GM21529 (cell line): ENCODE measurements around the gene GPR137B.
A peak's percentile ranks its signal among the peaks of the same experiment; 100 is the strongest.
"Not testable (repeated sequence)": the region's sequence is repeated elsewhere in the genome, so short reads cannot be mapped to it uniquely, and the experiment has no call there.

ENCODE experiments used
- ATAC-seq: cut with Tn5 transposase; IDR thresholded peaks from one replicate; pipeline ENCODE4 v1.9.1; 2021; ENCODE audit not compliant: unreplicated experiment

GPR137B gene, protein sequence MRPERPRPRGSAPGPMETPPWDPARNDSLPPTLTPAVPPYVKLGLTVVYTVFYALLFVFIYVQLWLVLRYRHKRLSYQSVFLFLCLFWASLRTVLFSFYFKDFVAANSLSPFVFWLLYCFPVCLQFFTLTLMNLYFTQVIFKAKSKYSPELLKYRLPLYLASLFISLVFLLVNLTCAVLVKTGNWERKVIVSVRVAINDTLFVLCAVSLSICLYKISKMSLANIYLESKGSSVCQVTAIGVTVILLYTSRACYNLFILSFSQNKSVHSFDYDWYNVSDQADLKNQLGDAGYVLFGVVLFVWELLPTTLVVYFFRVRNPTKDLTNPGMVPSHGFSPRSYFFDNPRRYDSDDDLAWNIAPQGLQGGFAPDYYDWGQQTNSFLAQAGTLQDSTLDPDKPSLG

DNA sequence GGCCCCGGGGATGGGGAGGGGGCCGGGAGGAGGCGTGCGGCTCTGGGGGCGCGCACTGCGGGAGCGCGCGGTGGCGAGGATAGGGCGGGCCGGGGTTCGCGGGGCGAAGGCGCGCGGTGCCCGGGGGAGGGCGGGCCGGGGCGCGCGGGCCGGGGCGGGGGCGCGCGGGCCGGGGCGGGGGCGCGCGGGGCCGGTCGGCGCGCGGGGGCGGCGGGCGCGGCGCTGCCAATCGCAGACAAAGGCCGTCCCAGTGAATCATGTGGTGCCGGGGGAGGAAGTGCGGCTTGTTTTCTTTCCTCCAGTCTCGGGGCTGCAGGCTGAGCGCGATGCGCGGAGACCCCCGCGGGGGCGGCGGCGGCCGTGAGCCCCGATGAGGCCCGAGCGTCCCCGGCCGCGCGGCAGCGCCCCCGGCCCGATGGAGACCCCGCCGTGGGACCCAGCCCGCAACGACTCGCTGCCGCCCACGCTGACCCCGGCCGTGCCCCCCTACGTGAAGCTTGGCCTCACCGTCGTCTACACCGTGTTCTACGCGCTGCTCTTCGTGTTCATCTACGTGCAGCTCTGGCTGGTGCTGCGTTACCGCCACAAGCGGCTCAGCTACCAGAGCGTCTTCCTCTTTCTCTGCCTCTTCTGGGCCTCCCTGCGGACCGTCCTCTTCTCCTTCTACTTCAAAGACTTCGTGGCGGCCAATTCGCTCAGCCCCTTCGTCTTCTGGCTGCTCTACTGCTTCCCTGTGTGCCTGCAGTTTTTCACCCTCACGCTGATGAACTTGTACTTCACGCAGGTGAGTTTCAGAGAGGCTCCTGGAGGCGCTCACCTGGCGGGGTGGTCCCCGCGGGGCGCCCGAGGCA, at the start of gene GPR137B:
Gene GPR137B (plus strand): TSS at position 287 of the 851 bp plus-strand sequence. CDS start 84 bp downstream, at position 371.
- peak; percentile 60 for ATAC-seq

DNA sequence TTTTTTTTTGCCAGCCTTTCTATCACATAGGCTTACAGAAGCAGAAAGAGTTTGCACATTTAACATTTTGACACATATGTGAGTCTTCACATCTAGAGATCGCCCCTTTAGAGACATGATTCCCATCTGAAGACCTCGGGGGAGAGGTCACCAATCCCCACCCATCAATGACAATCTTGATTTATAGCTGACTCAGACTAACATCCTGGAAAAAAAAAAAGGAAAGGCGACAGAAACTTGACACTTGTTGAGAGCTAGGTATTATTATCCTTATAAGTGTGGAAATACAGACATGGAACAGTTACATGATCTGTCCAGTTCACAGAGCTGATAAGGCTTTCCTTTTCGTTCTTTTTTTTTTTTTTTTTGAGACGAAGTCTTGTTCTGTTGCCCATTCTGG, 49.4 kb upstream of the GPR137B start:
- no peak for ATAC-seq

DNA sequence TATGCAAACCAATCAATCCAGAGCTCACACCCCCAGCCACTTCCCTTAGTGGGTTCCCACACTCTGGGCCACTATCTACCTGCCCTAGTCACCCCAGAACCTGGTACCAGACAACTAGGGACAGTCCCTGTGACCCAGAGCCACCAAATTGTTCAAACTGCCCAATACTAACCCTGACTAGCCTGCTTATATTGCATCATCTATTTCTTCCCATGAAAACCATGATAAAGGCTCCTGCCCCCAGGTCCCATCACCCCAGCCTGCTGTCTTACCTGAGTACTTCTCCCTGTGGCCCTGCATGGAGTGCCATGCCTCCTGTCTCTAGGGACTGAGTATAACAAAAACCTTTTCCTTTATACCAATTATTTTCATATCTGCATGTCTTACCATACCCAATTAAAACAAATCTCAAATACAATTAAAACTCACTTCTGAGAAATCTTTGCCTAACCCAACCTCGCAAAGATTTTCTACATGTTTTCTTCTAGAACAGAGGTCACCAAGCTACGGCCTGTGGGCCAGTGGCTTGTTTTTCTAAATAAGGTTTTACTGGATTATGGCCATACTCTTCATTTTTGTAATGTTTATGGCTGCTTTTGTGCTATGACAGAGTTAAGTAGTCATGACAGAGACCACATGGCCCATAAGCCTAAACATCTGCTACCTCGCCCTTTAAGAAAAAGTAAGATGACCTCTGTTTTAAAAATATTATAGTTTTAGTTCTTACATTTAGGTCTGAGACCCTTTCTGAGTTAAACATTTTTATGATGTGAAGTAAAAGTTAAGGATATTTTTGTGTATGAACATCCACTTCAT, 46.4 kb upstream of the GPR137B start:
- ATAC-seq, result no peak

DNA sequence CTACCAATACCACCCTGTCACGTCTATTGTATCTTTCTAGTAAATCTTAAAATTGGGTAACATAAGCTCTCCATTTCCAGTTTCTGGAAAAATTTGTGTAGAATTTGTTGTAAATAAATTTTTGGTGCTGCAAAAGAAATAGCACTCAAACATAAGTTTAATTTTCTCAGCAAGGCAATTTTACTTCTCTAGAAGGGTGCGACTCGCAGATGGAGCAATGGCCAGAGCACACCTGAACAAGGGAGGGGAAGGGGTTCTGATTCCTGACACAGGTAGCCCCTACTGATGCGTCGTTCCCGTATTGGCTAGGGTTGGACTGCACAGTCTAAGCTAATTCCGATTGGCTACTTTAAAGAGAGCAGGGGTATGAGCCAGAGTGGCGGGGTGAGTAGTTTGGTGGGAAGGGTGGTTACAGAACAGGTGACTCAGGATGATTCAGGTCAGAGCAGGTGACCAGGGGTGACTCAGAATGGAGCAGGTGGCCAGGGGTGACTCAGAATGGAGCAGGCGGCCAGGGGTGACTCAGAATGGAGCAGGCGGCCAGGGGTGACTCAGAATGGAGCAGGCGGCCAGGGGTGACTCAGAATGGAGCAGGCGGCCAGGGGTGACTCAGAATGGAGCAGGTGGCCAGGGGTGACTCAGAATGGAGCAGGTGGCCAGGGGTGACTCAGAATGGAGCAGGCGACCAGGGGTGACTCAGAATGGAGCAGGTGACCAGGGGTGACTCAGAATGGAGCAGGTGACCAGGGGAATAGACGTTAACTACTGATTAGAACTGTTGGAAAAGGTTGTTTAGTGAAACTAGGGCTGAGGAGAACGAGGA, 45.5 kb upstream of the GPR137B start:
- ATAC-seq, result not testable (repeated sequence)

DNA sequence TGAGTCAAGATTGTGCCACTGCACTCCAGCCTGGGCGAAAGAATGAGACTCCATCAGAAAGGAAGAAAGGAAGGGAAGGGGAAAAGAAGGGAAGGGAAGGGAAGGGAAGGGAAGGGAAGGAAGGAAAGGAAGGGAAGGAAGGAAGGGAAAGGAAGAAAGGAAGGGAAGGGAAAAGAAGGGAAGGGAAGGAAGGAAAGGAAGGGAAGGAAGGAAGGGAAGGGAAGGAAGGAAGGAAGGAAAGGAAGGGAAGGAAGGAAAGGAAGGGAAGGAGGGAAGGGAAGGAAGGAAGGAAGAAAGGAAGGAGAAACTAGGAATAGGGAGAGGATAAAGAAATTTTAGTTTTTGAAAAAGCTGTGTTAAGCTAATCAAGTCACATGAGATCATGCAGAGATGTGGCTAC, 44.1 kb upstream of the GPR137B start:
- no peak for ATAC-seq

DNA sequence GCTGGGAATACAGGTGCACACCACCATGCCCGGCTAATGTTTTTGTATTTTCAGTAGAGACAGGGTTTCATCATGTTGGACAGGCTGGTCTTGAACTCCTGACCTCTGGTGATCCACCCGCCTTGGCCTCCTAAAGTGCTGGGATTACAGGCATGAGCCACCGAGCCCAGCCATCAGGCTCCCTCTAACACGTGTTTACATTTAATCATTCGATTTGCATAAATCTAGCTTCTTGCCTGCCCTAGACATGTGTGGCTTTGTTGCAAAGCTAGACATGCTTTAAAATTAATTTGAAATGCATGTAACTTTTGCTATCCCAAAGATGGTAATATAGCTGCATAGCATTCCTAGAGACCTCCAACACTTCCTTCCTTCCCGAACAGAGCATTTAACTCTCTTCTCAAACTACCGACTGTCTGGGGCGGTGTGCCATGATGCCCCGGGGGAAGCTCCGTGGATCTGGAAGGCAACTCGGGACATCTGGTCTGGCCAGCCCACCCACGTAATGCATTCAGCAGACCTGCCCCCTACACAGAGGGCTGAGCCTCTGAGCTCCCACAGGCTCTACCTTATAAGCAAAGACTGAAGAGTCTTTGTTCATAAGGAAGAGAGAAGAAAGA, 42.9 kb upstream of the GPR137B start:
- ATAC-seq, result no peak

DNA sequence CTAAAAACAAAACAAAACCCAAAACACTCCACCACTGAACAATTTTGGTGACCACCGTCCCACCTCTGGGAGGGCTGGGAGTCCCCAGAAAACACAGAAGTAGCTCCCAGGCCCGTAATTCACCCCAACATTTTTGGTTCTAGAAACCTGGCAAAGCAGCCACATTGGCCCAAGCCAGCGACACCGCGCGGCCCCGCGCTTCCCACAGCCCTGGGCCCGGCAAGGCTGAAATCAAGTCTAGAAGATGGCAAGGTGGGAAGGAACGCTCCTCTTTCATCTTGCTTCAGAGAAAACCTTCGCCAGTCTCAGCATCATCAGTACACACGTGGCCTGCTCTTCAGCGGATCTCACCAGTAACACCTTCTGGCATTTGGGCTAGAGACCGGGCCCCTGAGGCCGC, 41.5 kb upstream of the GPR137B start:
- no peak for ATAC-seq

DNA sequence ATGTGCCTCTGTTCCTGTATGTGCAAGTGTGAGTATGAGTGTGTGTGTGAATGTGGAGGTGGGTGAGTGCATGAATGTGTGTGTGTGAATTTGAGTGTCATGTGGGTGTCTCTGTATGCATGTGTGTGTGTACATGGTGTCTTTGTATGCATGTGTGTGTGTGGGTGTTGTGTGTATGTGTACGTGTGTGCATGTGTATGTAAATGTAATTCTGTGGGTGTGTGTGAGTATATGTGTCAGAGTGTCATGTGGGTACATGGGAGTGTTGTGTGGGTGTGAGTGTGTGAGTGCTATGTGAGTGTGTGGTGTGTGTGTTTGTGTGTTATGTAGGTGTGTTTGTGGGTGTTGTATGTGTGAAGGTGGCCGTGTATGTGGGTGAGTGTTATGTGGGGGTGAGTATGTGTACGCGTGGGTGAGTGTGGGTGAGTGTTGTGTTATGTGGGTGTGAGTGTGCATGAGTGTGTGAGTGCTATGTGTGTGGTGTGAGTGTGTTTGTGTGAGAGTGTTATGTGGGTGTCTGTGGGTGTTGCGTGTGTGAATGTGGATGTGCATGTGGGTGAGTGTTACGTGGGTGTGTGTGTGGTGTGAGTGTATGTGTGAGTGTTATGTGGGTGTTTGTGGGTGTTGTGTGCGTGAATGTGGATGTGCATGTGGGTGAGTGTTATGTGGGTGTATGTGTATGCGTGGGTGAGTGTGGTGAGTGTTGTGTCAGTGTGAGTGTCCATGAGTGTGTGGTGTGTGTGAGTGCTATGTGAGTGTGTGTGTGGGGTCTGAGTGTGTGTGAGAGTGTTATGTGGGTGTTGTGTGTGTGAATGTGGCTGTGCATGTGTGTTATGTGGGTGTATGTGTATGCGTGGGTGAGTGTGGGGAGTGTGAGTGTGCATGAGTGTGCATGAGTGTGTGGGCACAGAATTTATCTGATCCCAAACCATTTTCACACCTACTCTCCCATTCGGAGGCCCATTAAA, 40.8 kb upstream of the GPR137B start:
- ATAC-seq, result no peak

DNA sequence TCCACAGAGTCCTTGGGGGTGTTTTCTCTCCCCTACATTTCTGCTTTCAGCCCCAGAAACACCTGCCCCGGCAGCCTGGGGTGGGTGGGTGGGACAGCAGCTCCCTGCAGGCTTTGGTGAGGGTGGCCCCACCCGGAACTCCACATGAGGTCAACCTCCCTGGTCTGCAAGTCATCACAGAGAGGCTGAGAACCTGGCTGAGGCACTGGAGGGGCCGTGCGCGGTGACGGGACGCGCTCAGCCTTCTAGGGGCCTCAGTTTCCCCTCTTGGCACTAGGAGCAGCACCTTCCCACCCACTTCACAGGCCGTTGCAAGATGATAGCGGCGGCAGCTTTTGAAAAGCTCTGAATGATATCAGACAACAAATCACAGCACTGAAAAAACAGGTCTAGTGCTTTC, 39.7 kb upstream of the GPR137B start:
- no peak for ATAC-seq

DNA sequence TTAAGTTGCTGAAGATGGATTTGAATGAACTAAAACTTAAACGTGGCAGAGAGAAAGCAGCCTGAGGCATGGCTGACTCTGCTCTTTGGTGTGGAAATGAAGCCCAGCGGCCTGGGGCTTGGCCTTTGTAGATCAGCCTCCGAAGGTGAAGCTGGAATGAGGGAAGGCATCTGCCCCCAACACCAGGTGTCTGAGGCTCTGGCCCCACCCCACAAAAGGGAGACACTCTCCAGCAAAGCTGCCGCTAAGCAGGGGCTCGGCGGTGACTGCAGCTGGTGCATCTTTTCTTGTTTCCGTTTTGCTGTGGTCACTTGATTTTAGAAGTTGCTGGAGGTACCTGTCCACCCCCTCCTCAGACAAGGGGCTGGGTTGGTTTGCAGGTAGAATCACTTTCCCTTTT, 39.3 kb upstream of the GPR137B start:
- no peak for ATAC-seq

DNA sequence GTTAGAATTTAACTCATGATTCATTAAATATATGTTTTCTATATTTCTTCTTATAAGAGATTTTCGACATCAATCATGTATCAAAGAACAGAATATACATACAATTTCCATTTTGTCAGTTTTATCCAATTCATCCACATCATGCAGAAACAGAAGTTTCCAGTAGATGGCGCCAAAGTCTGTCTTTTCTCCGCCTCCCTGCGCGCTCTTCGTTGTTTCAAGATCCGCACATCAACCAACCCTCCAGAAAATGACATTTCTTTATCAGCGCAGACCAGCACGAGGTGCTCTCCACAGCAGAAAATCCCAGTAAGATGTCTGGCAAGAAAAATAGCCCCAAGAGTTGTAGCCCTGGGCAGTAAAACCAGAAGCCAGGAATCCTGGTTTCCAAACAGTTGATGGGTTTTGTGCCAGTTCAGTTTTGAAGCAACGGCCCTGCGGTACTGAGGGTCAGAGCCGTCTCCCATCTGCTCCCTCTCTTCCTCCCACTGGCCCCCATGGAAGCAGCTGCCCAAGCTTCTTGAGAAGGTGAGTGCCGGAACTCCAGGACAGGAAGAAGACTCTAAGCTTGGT, 38.6 kb upstream of the GPR137B start:
- no peak for ATAC-seq

DNA sequence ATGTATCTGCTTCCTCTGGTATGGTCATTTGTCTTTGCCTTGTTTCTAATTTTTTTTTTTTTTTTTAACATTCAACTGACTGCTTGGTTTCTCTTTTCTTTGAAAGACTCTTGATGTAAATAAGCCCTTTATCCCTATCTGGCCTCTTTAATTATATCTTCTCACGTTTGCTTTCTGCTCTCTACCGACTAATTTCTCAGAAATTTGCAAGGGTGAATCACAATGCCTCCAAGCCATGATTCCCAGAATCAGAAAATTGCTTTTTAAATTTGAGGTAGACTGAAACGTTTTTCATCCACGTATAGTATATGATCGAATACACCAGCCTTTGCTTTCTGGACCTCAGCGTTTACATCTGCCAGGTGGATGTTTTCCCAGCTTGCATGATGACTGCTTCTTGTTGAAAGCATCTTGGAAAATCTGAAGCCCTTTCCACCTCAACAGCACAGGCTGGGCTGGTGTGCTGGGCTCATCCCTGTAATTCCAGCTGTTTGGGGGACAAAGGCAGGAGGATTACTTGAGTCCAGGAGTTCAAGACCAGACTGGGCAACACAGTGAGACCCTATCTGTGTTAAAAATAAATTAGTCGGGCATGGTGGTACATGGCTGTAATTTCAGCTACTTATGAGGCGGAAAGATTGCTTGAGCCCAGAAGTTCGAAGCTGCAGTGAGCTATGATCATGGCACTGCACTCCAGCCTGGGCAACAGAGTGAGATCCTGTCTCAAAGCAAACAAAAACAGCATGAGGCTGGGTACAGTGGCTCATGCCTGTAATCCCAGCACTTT, 35.0 kb upstream of the GPR137B start:
- no peak for ATAC-seq

DNA sequence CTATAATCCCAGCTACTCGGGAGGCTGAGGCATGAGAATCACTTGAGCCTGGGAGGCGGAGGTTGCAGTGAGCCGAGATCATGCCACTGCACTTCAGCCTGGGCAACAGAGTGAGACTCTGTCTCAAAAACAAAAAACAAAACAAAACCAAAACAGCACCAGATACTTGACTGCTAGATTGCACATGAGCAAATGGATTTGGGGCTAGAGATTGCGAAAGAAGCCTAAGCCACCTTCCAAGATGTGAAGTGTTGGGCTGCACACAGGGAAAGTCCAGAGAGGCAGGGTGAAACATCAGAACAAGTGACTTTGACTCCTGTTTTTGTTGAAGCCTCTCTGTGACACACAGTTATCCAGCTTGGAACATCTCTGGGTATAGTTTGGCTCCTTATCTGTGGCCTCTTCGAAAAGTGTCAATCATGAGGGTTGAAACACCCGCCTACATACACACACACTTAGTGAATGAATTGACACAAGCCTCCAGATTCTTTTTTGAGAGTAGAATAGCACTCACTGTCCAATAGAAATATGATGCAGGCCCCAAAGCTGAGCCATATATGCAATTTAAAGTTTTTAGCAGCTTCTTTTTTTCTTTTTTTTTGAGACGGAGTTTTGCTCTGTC, 34.2 kb upstream of the GPR137B start:
- ATAC-seq, result no peak

DNA sequence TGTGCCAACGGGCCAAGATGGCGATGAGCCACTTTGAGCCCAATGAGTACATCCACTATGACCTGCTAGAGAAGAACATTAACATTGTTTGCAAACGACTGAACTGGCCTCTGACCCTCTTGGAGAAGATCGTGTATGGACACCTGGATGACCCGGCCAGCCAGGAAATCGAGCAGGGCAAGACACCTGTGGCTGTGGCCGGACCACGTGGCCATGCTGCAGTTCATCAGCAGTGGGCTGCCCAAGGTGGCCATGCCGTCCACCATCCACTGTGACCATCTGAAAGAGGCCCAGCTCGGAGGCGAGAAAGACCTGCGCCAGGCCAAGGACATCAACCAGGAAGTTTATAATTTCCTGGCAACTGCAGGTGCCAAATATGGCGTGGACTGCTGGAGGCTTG, 32.2 kb upstream of the GPR137B start:
- no peak for ATAC-seq

DNA sequence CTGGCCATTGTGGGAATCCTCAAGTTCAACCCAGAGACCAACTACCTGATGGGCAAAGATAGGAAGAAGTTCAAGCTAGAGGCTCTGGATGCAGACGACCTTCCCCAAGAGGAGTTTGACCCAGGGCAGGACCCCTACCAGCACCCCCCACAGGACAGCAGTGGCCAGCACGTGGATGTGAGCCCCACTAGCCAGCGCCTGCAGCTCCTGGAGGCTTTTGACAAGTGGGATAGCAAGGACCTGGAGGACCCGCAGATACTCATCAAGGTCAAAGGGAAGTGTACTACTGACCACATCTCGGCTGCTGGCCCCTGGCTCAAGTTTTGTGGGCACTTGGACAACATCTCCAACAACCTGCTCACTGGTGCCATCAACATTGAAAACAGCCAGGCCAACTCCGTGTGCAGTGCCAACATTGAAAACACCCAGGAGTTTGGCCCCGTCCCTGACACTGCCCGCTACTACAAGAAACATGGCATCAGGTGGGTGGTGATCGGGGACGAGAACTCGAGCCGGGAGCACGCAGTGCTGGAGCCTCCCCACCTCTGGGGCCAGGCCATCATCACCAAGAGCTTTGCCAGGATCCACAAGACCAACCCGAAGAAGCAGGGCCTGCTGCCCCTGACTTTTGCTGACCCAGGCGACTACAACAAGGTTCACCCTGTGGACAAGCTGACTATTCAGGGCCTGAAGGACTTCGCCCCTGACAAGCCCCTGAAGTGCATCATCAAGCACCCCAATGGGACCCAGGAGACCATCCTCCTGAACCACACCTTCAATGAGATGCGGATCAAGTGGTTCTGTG, 30.6 kb upstream of the GPR137B start:
- ATAC-seq, result no peak

DNA sequence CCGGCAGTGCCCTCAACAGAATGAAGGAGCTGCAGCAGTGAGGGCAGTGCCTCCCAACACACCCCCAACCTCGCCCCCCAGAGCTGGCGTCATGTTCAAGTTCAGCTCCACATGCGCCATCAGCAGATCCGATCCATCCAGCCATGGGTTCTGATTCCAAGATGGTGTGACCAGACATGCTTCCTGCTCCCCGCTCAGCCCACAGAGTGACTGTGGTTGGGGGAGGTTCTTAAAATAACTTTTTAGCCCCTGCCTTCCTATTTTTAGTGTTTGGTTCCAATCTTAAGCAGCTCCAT, 30.1 kb upstream of the GPR137B start:
- ATAC-seq, result no peak
